GM12878 (cell line): Measurements from ENCODE around the gene ATP6V1A.

ENCODE experiments used
- ATF7 ChIP-seq: fragments of 450-650 bp; IDR thresholded peaks from 2 replicates; pipeline ENCODE4 v1.6.1; 2016; ENCODE audit warnings: low read depth, mild to moderate bottlenecking
- CBFB ChIP-seq: IDR thresholded peaks from 2 replicates; pipeline ENCODE4 v1.6.1; 2016; ENCODE audit warnings: antibody characterized with exemption, low read depth
- CBX3 ChIP-seq: fragments of 200-600 bp; sonication (generic); IDR thresholded peaks from 2 replicates; pipeline ENCODE4 v1.6.1; 2016; ENCODE audit warnings: low read depth, borderline replicate concordance
- CHD4 ChIP-seq: fragments of 200-600 bp; sonication (generic); IDR thresholded peaks from 2 replicates; pipeline ENCODE4 v1.6.1; 2016; ENCODE audit warnings: mild to moderate bottlenecking
- POLR2A ChIP-seq: IDR thresholded peaks from 2 replicates; pipeline ENCODE4 v1.6.1; 2011; ENCODE audit warnings: low read depth, mild to moderate bottlenecking, low read length
- RAD21 ChIP-seq: IDR thresholded peaks from 2 replicates; pipeline ENCODE4 v1.6.1; 2011; ENCODE audit warnings: mild to moderate bottlenecking, low read depth, low read length, moderate library complexity; ENCODE audit not compliant: insufficient read depth
- STAT1 ChIP-seq: fragments of 450-650 bp; conservative IDR thresholded peaks from 2 replicates; pipeline ENCODE4 v1.6.1; 2014; ENCODE audit warnings: antibody characterized with exemption, mild to moderate bottlenecking
- TF ChIP-seq, protein P1 (sequence below): fragments of 450-650 bp; IDR thresholded peaks from 2 replicates; pipeline ENCODE4 v1.6.1; 2014; ENCODE audit warnings: mild to moderate bottlenecking
- TF ChIP-seq, protein P2 (sequence below): IDR thresholded peaks from 2 replicates; pipeline ENCODE4 v1.6.1; 2011; ENCODE audit warnings: low read depth, mild to moderate bottlenecking, low read length, moderate library complexity, borderline replicate concordance; ENCODE audit errors: extremely low read depth

DNA sequence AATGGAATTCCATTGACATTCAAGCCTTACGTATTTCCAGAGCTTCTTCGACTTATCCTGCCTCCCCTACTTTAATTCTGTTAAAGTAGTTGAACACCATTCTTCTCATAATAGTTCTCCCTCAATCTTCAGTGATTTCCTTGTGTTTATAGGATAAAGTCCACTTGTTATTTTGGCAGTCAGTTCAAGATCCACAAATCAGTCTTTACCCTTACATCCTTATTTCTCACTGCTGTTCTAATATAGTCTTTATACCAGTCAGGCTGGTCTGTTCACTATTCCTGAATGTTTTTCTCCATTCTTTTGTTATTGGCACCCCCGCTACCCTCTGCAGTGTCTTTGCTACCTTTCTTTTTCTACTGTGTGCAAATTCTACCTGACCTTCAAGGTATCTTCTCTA, 29.7 kb downstream of the ATP6V1A start:
- TF ChIP-seq RAD21 = no peak
- TF ChIP-seq, protein P1, sequence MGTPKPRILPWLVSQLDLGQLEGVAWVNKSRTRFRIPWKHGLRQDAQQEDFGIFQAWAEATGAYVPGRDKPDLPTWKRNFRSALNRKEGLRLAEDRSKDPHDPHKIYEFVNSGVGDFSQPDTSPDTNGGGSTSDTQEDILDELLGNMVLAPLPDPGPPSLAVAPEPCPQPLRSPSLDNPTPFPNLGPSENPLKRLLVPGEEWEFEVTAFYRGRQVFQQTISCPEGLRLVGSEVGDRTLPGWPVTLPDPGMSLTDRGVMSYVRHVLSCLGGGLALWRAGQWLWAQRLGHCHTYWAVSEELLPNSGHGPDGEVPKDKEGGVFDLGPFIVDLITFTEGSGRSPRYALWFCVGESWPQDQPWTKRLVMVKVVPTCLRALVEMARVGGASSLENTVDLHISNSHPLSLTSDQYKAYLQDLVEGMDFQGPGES = no peak
- no peak for TF ChIP-seq CHD4
- TF ChIP-seq POLR2A = no peak
- TF ChIP-seq, protein P2, sequence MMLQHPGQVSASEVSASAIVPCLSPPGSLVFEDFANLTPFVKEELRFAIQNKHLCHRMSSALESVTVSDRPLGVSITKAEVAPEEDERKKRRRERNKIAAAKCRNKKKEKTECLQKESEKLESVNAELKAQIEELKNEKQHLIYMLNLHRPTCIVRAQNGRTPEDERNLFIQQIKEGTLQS = no peak
- TF ChIP-seq STAT1 = no peak
- TF ChIP-seq CBX3 = no peak
- TF ChIP-seq ATF7 = no peak
- no peak for TF ChIP-seq CBFB
